ENCODE results near the gene IGF2. TPM values are rescaled to one million over a fixed set of nuclear protein-coding genes. Genes with fewer than 3 reads are reported as not detected.

Gene IGF2
- total and polyA plus RNA-seq, 2 donors from 2014 or later: 10.2 to 30.5 TPM

- intact Hi-C loops (cut with DNase I): no loop called here
- TF ChIP-seq CTCF (IDR thresholded peaks at IDR 0.05; ENCODE audit: borderline replicate concordance, extremely low read depth, insufficient read depth): peak; percentile 47
- H3K27me3 ChIP-seq (ENCODE audit: control insufficient read depth, insufficient read depth, low read length): no peaks in the 10 kb centered on the region
- no peaks in the 10 kb centered on the region for H3K36me3 ChIP-seq (ENCODE audit: control insufficient read depth in 2 of 3, insufficient read depth in 3 of 3, low read length in 3 of 3)
- H3K27ac ChIP-seq (ENCODE audit: low read depth in 2 of 2, low read length in 2 of 2): no peak overlapping the region
- DNase-seq: peak in 4 of 5 donors; percentile 62 to 83 (median 74)
- FAIRE-seq: no peak
- no peaks in the 10 kb centered on the region for H3K4me1 ChIP-seq (ENCODE audit: control insufficient read depth in 2 of 3, insufficient read depth in 2 of 3, low read depth in 1 of 3, low read length in 3 of 3)
- no peak overlapping the region for H3K4me3 ChIP-seq (ENCODE audit: low read length in 3 of 3)
- H3K9ac ChIP-seq (ENCODE audit: low read length in 3 of 3): no peak overlapping the region
- no peaks in the 10 kb centered on the region for H3K9me3 ChIP-seq (ENCODE audit: control insufficient read depth in 2 of 3, insufficient read depth in 1 of 3, low read length in 3 of 3)
Observed at GRCh38 chr11:2166091-2166851, 27.1 kb upstream of the IGF2 start.

GRCh38 chr11:2165571-2165970 is 26.4 kb upstream of the IGF2 start:
- Histone ChIP-seq H3K36me3 (ENCODE audit: control insufficient read depth in 2 of 3, insufficient read depth in 3 of 3, low read length in 3 of 3) (no peaks in the 10 kb centered on the region), H3K27ac (ENCODE audit: low read depth in 2 of 2, low read length in 2 of 2) (no peak overlapping the region), H3K4me1 (ENCODE audit: control insufficient read depth in 2 of 3, insufficient read depth in 2 of 3, low read depth in 1 of 3, low read length in 3 of 3) (no peaks in the 10 kb centered on the region), H3K9ac (ENCODE audit: low read length in 3 of 3) (no peak overlapping the region), H3K4me3 (ENCODE audit: low read length in 3 of 3) (no peak overlapping the region), H3K27me3 (ENCODE audit: control insufficient read depth, insufficient read depth, low read length) (no peaks in the 10 kb centered on the region), H3K9me3 (ENCODE audit: control insufficient read depth in 2 of 3, insufficient read depth in 1 of 3, low read length in 3 of 3) (no peaks in the 10 kb centered on the region)
- DNase-seq: no peak
- no peak for FAIRE-seq
- intact Hi-C loops (cut with DNase I): no loop called here
- no peak for TF ChIP-seq CTCF (IDR thresholded peaks at IDR 0.05; ENCODE audit: borderline replicate concordance, extremely low read depth, insufficient read depth)

GRCh38 chr11:2164861-2165555 is 25.8 kb upstream of the IGF2 start:
- H3K27me3 ChIP-seq (ENCODE audit: control insufficient read depth, insufficient read depth, low read length): no peaks in the 10 kb centered on the region
- intact Hi-C loops (cut with DNase I): no loop called here
- TF ChIP-seq CTCF (IDR thresholded peaks at IDR 0.05; ENCODE audit: borderline replicate concordance, extremely low read depth, insufficient read depth): no peak

More at GRCh38 chr11:2164861-2165555, 25.8 kb upstream of the IGF2 start:
- DNase-seq: no peak
- H3K27ac ChIP-seq (ENCODE audit: low read depth in 2 of 2, low read length in 2 of 2): no peak overlapping the region
- no peaks in the 10 kb centered on the region for H3K9me3 ChIP-seq (ENCODE audit: control insufficient read depth in 2 of 3, insufficient read depth in 1 of 3, low read length in 3 of 3)
- no peak overlapping the region for H3K9ac ChIP-seq (ENCODE audit: low read length in 3 of 3)
- no peaks in the 10 kb centered on the region for H3K4me1 ChIP-seq (ENCODE audit: control insufficient read depth in 2 of 3, insufficient read depth in 2 of 3, low read depth in 1 of 3, low read length in 3 of 3)
- no peak overlapping the region for H3K4me3 ChIP-seq (ENCODE audit: low read length in 3 of 3)
- no peaks in the 10 kb centered on the region for H3K36me3 ChIP-seq (ENCODE audit: control insufficient read depth in 2 of 3, insufficient read depth in 3 of 3, low read length in 3 of 3)
- FAIRE-seq: no peak
